ENCODE measurements around the gene BEX3. TPM values are rescaled to one million over a fixed set of nuclear protein-coding genes. Genes with fewer than 3 reads are reported as not detected.
"Not testable (repeated sequence)": the region's sequence is repeated elsewhere in the genome, so short reads cannot be mapped to it uniquely, and the experiment has no call there.

The BEX3 gene
- total RNA-seq, 2 donors from 2014 or later = 33.7 to 44.9 TPM

- Histone ChIP-seq H3K27me3 (no peaks in the 10 kb centered on the region), H3K9me3 (no peaks in the 10 kb centered on the region), H3K9ac (ENCODE audit: low read depth in 2 of 2, low read length in 2 of 2) (no peak overlapping the region), H3K4me3 (no peak overlapping the region), H3K4me1 (no peaks in the 10 kb centered on the region), H3K36me3 (no peaks in the 10 kb centered on the region), H3K27ac (no peak overlapping the region)
- no peak for DNase-seq
- intact Hi-C loops (cut with DNase I) = no loop called here
- TF ChIP-seq CTCF (IDR thresholded peaks at IDR 0.05) = no peak
These were observed 8.3 kb downstream of the BEX3 start for GRCh38 chrX:103384672-103385071.

GRCh38 chrX:103385283-103385830 is 9.0 kb downstream of the BEX3 start:
- H3K9ac ChIP-seq (ENCODE audit: low read depth in 2 of 2, low read length in 2 of 2); DNase-seq; H3K36me3 ChIP-seq; H3K4me1 ChIP-seq; H3K27me3 ChIP-seq; H3K4me3 ChIP-seq; H3K9me3 ChIP-seq; intact Hi-C loops (cut with DNase I); H3K27ac ChIP-seq: not testable (repeated sequence)

- H3K9ac ChIP-seq (ENCODE audit: low read depth in 2 of 2, low read length in 2 of 2) = no peak overlapping the region
- intact Hi-C loops (cut with DNase I) = no loop called here
- no peaks in the 10 kb centered on the region for H3K27me3 ChIP-seq
- no peak for TF ChIP-seq CTCF (IDR thresholded peaks at IDR 0.05)
- H3K4me3 ChIP-seq = no peak overlapping the region
- H3K9me3 ChIP-seq = no peaks in the 10 kb centered on the region
- H3K27ac ChIP-seq = no peak overlapping the region
- DNase-seq = no peak
- H3K4me1 ChIP-seq = no peaks in the 10 kb centered on the region
- H3K36me3 ChIP-seq = no peaks in the 10 kb centered on the region
These were observed 10.0 kb downstream of the BEX3 start for GRCh38 chrX:103386332-103386731.

GRCh38 chrX:103393487-103393886 is 17.1 kb downstream of the BEX3 start:
- Histone ChIP-seq H3K9ac (ENCODE audit: low read depth in 2 of 2, low read length in 2 of 2) (no peak overlapping the region), H3K9me3 (no peaks in the 10 kb centered on the region), H3K27me3 (no peaks in the 10 kb centered on the region), H3K4me3 (no peak overlapping the region), H3K4me1 (no peaks in the 10 kb centered on the region), H3K36me3 (no peaks in the 10 kb centered on the region), H3K27ac (no peak overlapping the region)
- DNase-seq = no peak
- no peak for TF ChIP-seq CTCF (IDR thresholded peaks at IDR 0.05)
- intact Hi-C loops (cut with DNase I) = no loop called here

- no peaks in the 10 kb centered on the region for H3K36me3 ChIP-seq
- no peak overlapping the region for H3K4me3 ChIP-seq
- H3K4me1 ChIP-seq = no peaks in the 10 kb centered on the region
- no peak overlapping the region for H3K27ac ChIP-seq
- TF ChIP-seq CTCF (IDR thresholded peaks at IDR 0.05) = no peak
- H3K9me3 ChIP-seq = no peaks in the 10 kb centered on the region
- intact Hi-C loops (cut with DNase I) = no loop called here
- DNase-seq = no peak
- no peaks in the 10 kb centered on the region for H3K27me3 ChIP-seq
- no peak overlapping the region for H3K9ac ChIP-seq (ENCODE audit: low read depth in 2 of 2, low read length in 2 of 2)
These were observed 19.8 kb downstream of the BEX3 start for GRCh38 chrX:103396186-103396585.

- intact Hi-C loops (cut with DNase I) = no loop called here
- no peak overlapping the region for H3K9ac ChIP-seq (ENCODE audit: low read depth in 2 of 2, low read length in 2 of 2)
These were observed 20.3 kb downstream of the BEX3 start for GRCh38 chrX:103396660-103397059.

More at GRCh38 chrX:103396660-103397059, 20.3 kb downstream of the BEX3 start:
- Histone ChIP-seq H3K27me3 (no peaks in the 10 kb centered on the region), H3K9me3 (no peaks in the 10 kb centered on the region), H3K27ac (no peak overlapping the region), H3K36me3 (no peaks in the 10 kb centered on the region), H3K4me1 (no peaks in the 10 kb centered on the region), H3K4me3 (no peak overlapping the region)
- no peak for DNase-seq
- no peak for TF ChIP-seq CTCF (IDR thresholded peaks at IDR 0.05)
